Peyer's patch (tissue), 4 donors: Measurements from ENCODE around the gene CACTIN. TPM values are rescaled to one million over a fixed set of nuclear protein-coding genes. Genes with fewer than 3 reads are reported as not detected.

ENCODE experiments used
- DNase-seq, 3 donors: peaks; one replicate each; pipeline ENCODE4 v3.0.0-alpha.2; 2017 to 2019
- H3K27ac ChIP-seq, 4 donors: fragments of 200-600 bp; sonication (generic); one replicate each; pipeline ENCODE4 v1.5.1; 2016 to 2019
- H3K27me3 ChIP-seq, 2 donors: fragments of 200-600 bp; sonication (generic); one replicate each; pipeline ENCODE4 v1.5.1; 2019
- H3K36me3 ChIP-seq, 3 donors: fragments of 200-600 bp; sonication (generic); one replicate each; pipeline ENCODE4 v1.5.1; 2016 to 2019
- H3K4me1 ChIP-seq, 4 donors: fragments of 200-600 bp; sonication (generic); one replicate each; pipeline ENCODE4 v1.5.1; 2016 to 2019
- H3K4me3 ChIP-seq, 4 donors: fragments of 200-600 bp; sonication (generic); 1 replicate in 3 of 4; 2 replicates in 1 of 4; pipeline ENCODE4 v1.5.1; 2016 to 2019; ENCODE audit warnings: mild to moderate bottlenecking in 1 of 4
- H3K9me3 ChIP-seq, 4 donors: fragments of 200-600 bp; sonication (generic); one replicate each; pipeline ENCODE4 v1.5.1; 2016 to 2019; ENCODE audit warnings: mild to moderate bottlenecking in 1 of 4
- CTCF ChIP-seq, 6 experiments: fragments of 450-650 bp in 4 of 6; fragments of 200-600 bp in 2 of 6; sonication (generic) in 1 of 6; IDR thresholded peaks; one replicate each; pipeline ENCODE4 v1.5.1; 2017 to 2019; ENCODE audit warnings: antibody characterized with exemption in 6 of 6, mild to moderate bottlenecking in 3 of 6, moderate library complexity in 1 of 6
- POLR2A ChIP-seq, 2 donors: fragments of 450-650 bp; IDR thresholded peaks; one replicate each; pipeline ENCODE4 v1.5.1; 2017; ENCODE audit warnings: antibody characterized with exemption in 2 of 2, mild to moderate bottlenecking in 2 of 2, moderate library complexity in 2 of 2
- total RNA-seq, 4 donors: library from RNA; depleted of rRNA; stranded (reverse); fragments of >200 nt; gene quantifications; one replicate each; pipeline ENCODE4 v1.1.0, GENCODE V29; 2016

Gene CACTIN
- total RNA-seq, 4 donors from 2014 or later: 21.2 to 60.2 (median 33.3) TPM

- no peak for TF ChIP-seq POLR2A (IDR thresholded peaks at IDR 0.05)
- no peak for TF ChIP-seq CTCF (IDR thresholded peaks at IDR 0.05)
- DNase-seq: no peak
- H3K4me1 ChIP-seq: peaks cover 0 to 19% (median 8%) of the 10 kb centered on the region in 4 donors
- H3K27ac ChIP-seq: peak overlapping the region; percentile 90 to 98 (median 92)
- H3K36me3 ChIP-seq: peaks cover 0 to 28% (median 0%) of the 10 kb centered on the region in 3 donors
- H3K4me3 ChIP-seq: peak overlapping the region; percentile 83 to 100 (median 90)
- no peaks in the 10 kb centered on the region for H3K27me3 ChIP-seq
- no peaks in the 10 kb centered on the region for H3K9me3 ChIP-seq
Measured at GRCh38 chr19:3625996-3626472, 556 bp downstream of the CACTIN start.

GRCh38 chr19:3623716-3624115 lies 2.9 kb downstream of the CACTIN start:
- H3K36me3 ChIP-seq: peaks cover 0 to 44% (median 0%) of the 10 kb centered on the region in 3 donors
- no peak overlapping the region for H3K27ac ChIP-seq
- H3K9me3 ChIP-seq: no peaks in the 10 kb centered on the region
- TF ChIP-seq POLR2A (IDR thresholded peaks at IDR 0.05) (no peak), CTCF (IDR thresholded peaks at IDR 0.05) (no peak)
- no peaks in the 10 kb centered on the region for H3K27me3 ChIP-seq
- H3K4me1 ChIP-seq: peaks cover 0 to 19% (median 8%) of the 10 kb centered on the region in 4 donors
- DNase-seq: no peak
- no peak overlapping the region for H3K4me3 ChIP-seq

DNA sequence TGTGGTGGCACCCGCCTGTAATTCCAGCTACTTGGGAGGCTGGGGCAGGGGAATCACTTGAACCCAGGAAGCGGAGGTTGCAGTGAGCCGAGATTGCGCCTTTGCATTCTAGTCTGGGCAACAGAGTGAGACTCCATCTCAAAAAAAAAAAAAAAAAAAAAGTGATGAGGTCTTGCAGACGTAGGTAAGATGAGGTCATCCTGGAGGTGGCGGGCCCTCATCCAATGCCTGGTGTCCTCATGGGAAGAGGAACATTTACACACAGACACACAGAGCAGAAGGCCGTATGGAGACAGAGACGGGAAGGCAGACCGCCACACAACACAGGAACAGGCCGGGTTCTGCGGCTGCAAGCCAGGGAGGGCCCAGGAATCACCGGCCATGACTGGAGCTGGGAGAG lies 4.4 kb downstream of the CACTIN start:
- no peak overlapping the region for H3K4me3 ChIP-seq
- H3K4me1 ChIP-seq: peaks cover 0 to 30% (median 8%) of the 10 kb centered on the region in 4 donors
- no peaks in the 10 kb centered on the region for H3K9me3 ChIP-seq
- H3K27me3 ChIP-seq: no peaks in the 10 kb centered on the region
- TF ChIP-seq CTCF (IDR thresholded peaks at IDR 0.05) (no peak), POLR2A (IDR thresholded peaks at IDR 0.05) (no peak)
- no peak for DNase-seq
- H3K36me3 ChIP-seq: peaks cover 0 to 49% (median 0%) of the 10 kb centered on the region in 3 donors
- no peak overlapping the region for H3K27ac ChIP-seq

DNA sequence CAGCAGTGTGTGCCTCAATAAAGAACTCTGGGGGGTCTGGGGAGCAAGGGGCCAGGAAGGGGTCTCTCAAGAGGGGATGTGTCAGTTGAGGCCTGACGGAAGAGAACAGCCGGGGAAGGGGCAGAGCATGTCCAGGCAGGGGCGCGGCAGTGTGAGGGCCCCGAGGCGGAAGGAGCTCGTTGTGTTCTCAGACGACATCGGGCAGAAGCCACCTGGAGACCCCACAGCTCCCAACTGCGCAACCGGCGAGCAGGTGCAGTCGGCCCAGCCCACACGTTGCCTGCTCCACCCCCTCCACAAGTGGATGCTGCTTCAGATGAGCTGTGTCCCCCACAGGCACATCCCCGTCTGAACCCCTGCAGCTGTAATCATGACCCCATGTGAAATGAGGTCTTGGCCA lies 4.9 kb downstream of the CACTIN start:
- Histone ChIP-seq H3K27ac (no peak overlapping the region), H3K27me3 (no peaks in the 10 kb centered on the region), H3K36me3 (peaks cover 0 to 53% (median 0%) of the 10 kb centered on the region in 3 donors), H3K4me3 (no peak overlapping the region), H3K4me1 (peaks cover 0 to 30% (median 8%) of the 10 kb centered on the region in 4 donors), H3K9me3 (no peaks in the 10 kb centered on the region)
- no peak for TF ChIP-seq CTCF (IDR thresholded peaks at IDR 0.05)
- no peak for DNase-seq

DNA sequence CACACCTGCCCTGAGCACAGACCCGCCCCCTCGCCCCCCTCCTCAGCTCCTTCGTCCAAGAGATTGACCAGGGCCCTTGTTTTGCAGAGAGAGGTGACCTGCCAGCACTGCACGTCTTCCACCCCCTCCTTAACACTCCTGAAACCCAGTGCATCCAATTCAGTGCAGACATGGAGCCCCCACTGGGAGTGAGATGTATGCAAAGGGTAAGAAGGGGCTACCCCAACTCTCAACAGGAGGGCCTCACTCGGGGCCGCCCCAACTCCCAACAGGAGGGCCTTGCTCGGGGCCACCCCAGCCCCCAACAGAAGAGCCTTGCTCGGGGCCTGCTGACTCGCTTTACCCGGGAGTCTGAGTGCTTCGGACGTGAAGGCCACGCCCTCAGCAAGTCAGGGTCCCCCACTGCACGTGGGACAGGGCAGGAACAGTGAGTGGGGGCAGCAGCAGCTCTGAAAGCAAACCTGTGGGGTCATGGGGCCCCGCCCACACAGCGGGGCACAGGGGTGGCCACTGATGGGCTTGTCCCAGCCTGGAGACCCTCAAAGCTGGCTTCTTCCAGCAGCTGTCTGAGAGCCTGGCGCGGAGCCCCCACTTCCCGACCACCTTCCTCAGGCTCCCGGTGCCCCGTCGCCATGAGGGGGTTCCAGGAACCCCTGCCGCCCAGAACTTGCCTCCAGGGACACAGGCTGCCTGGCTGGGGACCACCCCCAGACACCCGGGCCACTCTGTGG lies 5.6 kb downstream of the CACTIN start:
- H3K4me3 ChIP-seq: no peak overlapping the region
- peaks cover 0 to 60% (median 0%) of the 10 kb centered on the region in 3 donors for H3K36me3 ChIP-seq
- no peaks in the 10 kb centered on the region for H3K27me3 ChIP-seq
- no peaks in the 10 kb centered on the region for H3K9me3 ChIP-seq
- H3K27ac ChIP-seq: no peak overlapping the region
- no peak for TF ChIP-seq POLR2A (IDR thresholded peaks at IDR 0.05)
- no peak for TF ChIP-seq CTCF (IDR thresholded peaks at IDR 0.05)
- H3K4me1 ChIP-seq: peaks cover 0 to 30% (median 6%) of the 10 kb centered on the region in 4 donors
- DNase-seq: no peak
